SU-DHL-6 (cell line): Measurements from ENCODE around the gene KCNAB2.

ENCODE experiments used
- H2AFZ ChIP-seq: fragments of 200-600 bp; sonication (generic); 2 replicates; pipeline ENCODE4 v1.6.1; 2014; ENCODE audit warnings: low read depth, mild to moderate bottlenecking, moderate library complexity, mixed read lengths, antibody characterized with exemption, low read length; ENCODE audit not compliant: severe bottlenecking
- H3F3A ChIP-seq: fragments of 200-600 bp; shearing (Covaris generic); 2 replicates; pipeline ENCODE4 v1.6.0; 2016; ENCODE audit warnings: antibody characterized with exemption, mild to moderate bottlenecking; ENCODE audit not compliant: insufficient read depth
- H3K27ac ChIP-seq: fragments of 200-600 bp; sonication (generic); 2 replicates; pipeline ENCODE4 v1.5.1; 2016; ENCODE audit warnings: low read depth, mild to moderate bottlenecking, low read length, moderate library complexity, mixed read lengths
- H3K27me3 ChIP-seq: fragments of 200-600 bp; sonication (generic), shearing (Covaris generic); 2 replicates; pipeline ENCODE4 v1.6.0; 2014; ENCODE audit warnings: mild to moderate bottlenecking, low read length
- H3K36me3 ChIP-seq: fragments of 200-600 bp; sonication (generic); 2 replicates; pipeline ENCODE4 v1.6.1; 2014; ENCODE audit warnings: mild to moderate bottlenecking, low read length, mixed read lengths
- H3K4me2 ChIP-seq: fragments of 300-600, 200-600 bp; shearing (Covaris generic), sonication (generic); 2 replicates; pipeline ENCODE4 v1.6.0; 2014; ENCODE audit warnings: low read length, low read depth, mild to moderate bottlenecking; ENCODE audit not compliant: poor library complexity, severe bottlenecking
- H3K4me3 ChIP-seq: fragments of 200-600 bp; sonication (generic); 2 replicates; pipeline ENCODE4 v1.5.1; 2014; ENCODE audit warnings: antibody characterized with exemption, low read length, mild to moderate bottlenecking, mixed read lengths; ENCODE audit not compliant: insufficient read depth, poor library complexity, severe bottlenecking
- H3K79me2 ChIP-seq: fragments of 200-600 bp; sonication (generic); 2 replicates; pipeline ENCODE4 v1.6.1; 2014; ENCODE audit warnings: mild to moderate bottlenecking, low read length, moderate library complexity; ENCODE audit not compliant: insufficient read depth
- H3K9ac ChIP-seq: fragments of 200-600 bp; sonication (generic); 2 replicates; pipeline ENCODE4 v1.7.0; 2014; ENCODE audit warnings: mild to moderate bottlenecking, low read length
- H3K9me2 ChIP-seq: fragments of 200-600 bp; sonication (generic); replicated peaks from 2 replicates; pipeline ENCODE4 v1.6.1; 2014; ENCODE audit warnings: low read length; ENCODE audit not compliant: insufficient read depth
- H3K9me3 ChIP-seq: fragments of 200-600 bp; sonication (generic); 2 replicates; pipeline ENCODE4 v1.6.1; 2014; ENCODE audit warnings: low read length, mixed read lengths; ENCODE audit not compliant: insufficient read depth
- H4K20me1 ChIP-seq: fragments of 200-600 bp; sonication (generic); 2 replicates; pipeline ENCODE4 v1.6.1; 2014; ENCODE audit warnings: low read depth, mild to moderate bottlenecking, antibody characterized with exemption, low read length, moderate library complexity, mixed read lengths
- CTCF ChIP-seq: fragments of 200-600 bp; sonication (generic); IDR thresholded peaks from one replicate; pipeline ENCODE4 v1.5.1; 2017; ENCODE audit warnings: antibody characterized with exemption, mild to moderate bottlenecking, low read length, moderate library complexity; ENCODE audit not compliant: insufficient read depth, poor library complexity, severe bottlenecking
- EZH2phosphoT487 ChIP-seq: fragments of 200-600 bp; sonication (generic), shearing (Covaris generic); conservative IDR thresholded peaks from 2 replicates; pipeline ENCODE4 v1.6.1; 2018; ENCODE audit warnings: mild to moderate bottlenecking, antibody characterized with exemption, low read length, moderate library complexity, mixed read lengths

The KCNAB2 gene

GRCh38 chr1:6124746-6125365, 79.2 kb downstream of the KCNAB2 start:
- H3K27me3 ChIP-seq: no peaks in the 10 kb centered on the region
- no peaks in the 10 kb centered on the region for H4K20me1 ChIP-seq
- TF ChIP-seq CTCF (no peak), EZH2phosphoT487 (no peak)
- no peaks in the 10 kb centered on the region for H3K36me3 ChIP-seq
- no peak overlapping the region for H3K27ac ChIP-seq
- H3F3A ChIP-seq: no peaks in the 10 kb centered on the region
- no peak overlapping the region for H3K4me2 ChIP-seq
- H3K4me3 ChIP-seq: no peak overlapping the region
- H3K9ac ChIP-seq: no peak overlapping the region
- H3K9me2 ChIP-seq: no peaks in the 10 kb centered on the region
- H2AFZ ChIP-seq: no peak overlapping the region
- no peaks in the 10 kb centered on the region for H3K9me3 ChIP-seq
- no peaks in the 10 kb centered on the region for H3K79me2 ChIP-seq

GRCh38 chr1:6125366-6125765, 79.7 kb downstream of the KCNAB2 start:
- no peaks in the 10 kb centered on the region for H3F3A ChIP-seq
- TF ChIP-seq EZH2phosphoT487: no peak
- TF ChIP-seq CTCF: no peak
- H3K9me2 ChIP-seq: no peaks in the 10 kb centered on the region
- H3K79me2 ChIP-seq: no peaks in the 10 kb centered on the region
- H3K27ac ChIP-seq: no peak overlapping the region
- no peak overlapping the region for H3K4me3 ChIP-seq
- H2AFZ ChIP-seq: no peak overlapping the region
- H3K27me3 ChIP-seq: no peaks in the 10 kb centered on the region
- H3K36me3 ChIP-seq: no peaks in the 10 kb centered on the region
- no peak overlapping the region for H3K9ac ChIP-seq
- H3K4me2 ChIP-seq: no peak overlapping the region
- H4K20me1 ChIP-seq: no peaks in the 10 kb centered on the region
- no peaks in the 10 kb centered on the region for H3K9me3 ChIP-seq

- H3K9me2 ChIP-seq: no peaks in the 10 kb centered on the region
- no peak overlapping the region for H3K4me2 ChIP-seq
- H3K9ac ChIP-seq: no peak overlapping the region
- H3F3A ChIP-seq: no peaks in the 10 kb centered on the region
- no peaks in the 10 kb centered on the region for H3K36me3 ChIP-seq
- no peak for TF ChIP-seq EZH2phosphoT487
- no peak for TF ChIP-seq CTCF
- H3K9me3 ChIP-seq: no peaks in the 10 kb centered on the region
- no peak overlapping the region for H3K27ac ChIP-seq
- no peaks in the 10 kb centered on the region for H3K27me3 ChIP-seq
- no peaks in the 10 kb centered on the region for H4K20me1 ChIP-seq
- no peak overlapping the region for H3K4me3 ChIP-seq
- no peaks in the 10 kb centered on the region for H3K79me2 ChIP-seq
- no peak overlapping the region for H2AFZ ChIP-seq
Measured at GRCh38 chr1:6126028-6126427, 80.3 kb downstream of the KCNAB2 start.
